HepG2 (cell line): ENCODE data around the gene EEF1AKMT4. TPM values are rescaled to one million over a fixed set of nuclear protein-coding genes. Genes with fewer than 3 reads are reported as not detected.

Experiments
- ATF7 ChIP-seq, 2 experiments: fragments of 450-650 bp in 1 of 2; sonication (generic) in 1 of 2; formaldehyde crosslinking in 1 of 2; IDR thresholded peaks; 2 replicates each; pipeline versions ENCODE4 v1.4.0 to v1.6.1; 2016 to 2020; ENCODE audit warnings: antibody characterized with exemption in 1 of 2, mild to moderate bottlenecking in 1 of 2, missing genetic modification reagents in 1 of 2
- KLF11 ChIP-seq: IDR thresholded peaks from 2 replicates; pipeline ENCODE4 v1.6.1; 2016; ENCODE audit warnings: missing compliant biosample characterization
- ZBTB4 ChIP-seq: sonication (generic); formaldehyde crosslinking; IDR thresholded peaks from 2 replicates; pipeline ENCODE4 v1.4.0; 2020; ENCODE audit warnings: missing genetic modification reagents, mild to moderate bottlenecking, borderline replicate concordance
- ZNF260 ChIP-seq: sonication (generic); formaldehyde crosslinking; IDR thresholded peaks from 2 replicates; pipeline ENCODE4 v1.4.0; 2020; ENCODE audit warnings: missing genetic modification reagents, low read depth, mild to moderate bottlenecking, borderline replicate concordance
- ZNF281 ChIP-seq: sonication (generic); formaldehyde crosslinking; IDR thresholded peaks from 2 replicates; pipeline ENCODE4 v1.4.0; 2020; ENCODE audit warnings: missing genetic modification reagents, borderline replicate concordance
- ZNF329 ChIP-seq: sonication (generic); formaldehyde crosslinking; IDR thresholded peaks from 2 replicates; pipeline ENCODE4 v1.9.0; 2021; ENCODE audit warnings: low read depth, mild to moderate bottlenecking, missing genetic modification reagents
- ZNF75D ChIP-seq: sonication (generic); formaldehyde crosslinking; IDR thresholded peaks from 2 replicates; pipeline ENCODE4 v1.8.1; 2023; ENCODE audit warnings: missing genetic modification reagents, mild to moderate bottlenecking, borderline replicate concordance
- ZNF878 ChIP-seq: sonication (generic); formaldehyde crosslinking; IDR thresholded peaks from 2 replicates; pipeline ENCODE4 v1.8.1; 2023; ENCODE audit warnings: mild to moderate bottlenecking, missing genetic modification reagents, moderate library complexity
- polyA plus RNA-seq, 8 experiments: library from polyadenylated mRNA; depleted of rRNA in 3 of 8; stranded (reverse) in 7 of 8; unstranded in 1 of 8; fragments of >200 nt; fragmentation: Illumina TruSeq in 4 of 8; extraction: Trizol in 4 of 8; gene quantifications; 2 replicates each; pipeline versions ENCODE4 v1.2.1 to v1.2.3, GENCODE V29; 2011 to 2016; ENCODE audit warnings: low read depth in 4 of 8, missing spikeins in 1 of 8, mixed read lengths in 1 of 8; ENCODE audit not compliant: insufficient read depth in 1 of 8
- total RNA-seq, 5 experiments: library from RNA; depleted of rRNA; stranded (reverse); fragments of >200 nt; fragmentation: Illumina TruSeq; extraction: Trizol; gene quantifications; 2 replicates each; pipeline ENCODE4 v1.2.3, GENCODE V29; 2016; ENCODE audit warnings: low read depth in 1 of 5
- TF ChIP-seq, protein P1 (sequence below): fragments of 450-650 bp; IDR thresholded peaks from 2 replicates; pipeline ENCODE4 v1.6.1; 2017
- TF ChIP-seq, protein P2 (sequence below), 2 experiments: sonication (generic) in 1 of 2; formaldehyde crosslinking in 1 of 2; IDR thresholded peaks; 2 replicates each; pipeline versions ENCODE4 v1.5.1 to v1.6.1; 2011 to 2020; ENCODE audit warnings: borderline replicate concordance in 1 of 2, low read depth in 1 of 2, low read length in 1 of 2, mild to moderate bottlenecking in 1 of 2, missing genetic modification reagents in 1 of 2, moderate library complexity in 1 of 2
- TF ChIP-seq, protein P3 (sequence below): sonication (generic); formaldehyde crosslinking; IDR thresholded peaks from 2 replicates; pipeline ENCODE4 v1.5.1; 2020; ENCODE audit warnings: mild to moderate bottlenecking, missing genetic modification reagents, moderate library complexity

The EEF1AKMT4 gene
- total and polyA plus RNA-seq, 2 of the 13 experiments (the other 11 are each of a cell fraction or from before 2014, with no cell fraction given): 13.1 to 15.8 TPM

DNA sequence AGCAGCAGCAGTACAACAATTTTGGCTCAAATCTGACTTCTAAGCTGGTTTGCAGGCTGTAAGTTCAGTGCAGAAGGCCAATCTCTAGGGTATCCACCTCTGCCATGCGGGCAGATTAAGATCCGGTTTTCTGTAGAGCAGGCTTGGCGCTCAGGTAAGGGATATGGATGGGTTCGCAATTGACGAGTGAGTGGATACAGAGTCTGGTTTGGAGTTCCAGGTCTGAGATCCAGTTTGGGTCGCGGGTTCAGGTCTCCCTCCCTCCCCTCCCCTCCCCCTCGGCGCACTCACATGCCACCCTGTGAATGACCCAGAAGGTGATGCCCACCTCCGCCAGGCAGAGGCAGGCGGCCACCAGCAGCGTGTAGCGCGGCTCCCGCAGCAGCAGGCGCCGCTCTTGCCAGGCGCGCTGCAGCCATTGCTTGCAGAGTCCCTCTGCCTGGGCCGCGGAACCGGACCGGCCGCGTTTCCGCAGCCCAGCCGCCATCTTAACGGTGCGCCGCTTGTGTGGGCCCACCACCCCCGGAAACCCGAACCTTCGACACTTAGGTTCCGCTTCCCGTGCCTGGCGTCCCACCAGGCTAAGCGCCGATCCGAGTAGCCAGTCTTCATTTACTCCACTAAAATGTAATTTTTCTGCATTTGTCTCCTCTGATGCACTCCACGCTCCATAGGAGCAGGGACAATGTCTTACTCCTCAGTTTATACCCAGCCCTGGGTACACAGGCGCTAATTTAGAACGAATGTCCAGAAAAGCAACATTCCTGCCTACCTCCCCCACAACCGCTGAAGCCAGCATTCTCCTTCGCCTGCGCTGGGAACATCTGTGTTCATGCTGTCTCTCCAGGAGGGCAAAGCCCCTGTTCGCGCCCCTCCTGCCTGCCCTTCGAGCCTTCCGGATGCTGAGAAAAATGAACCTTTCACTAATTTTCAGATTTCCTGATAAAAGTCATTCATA lies 739 bp upstream of the EEF1AKMT4 start, which contains the start of gene ALG3 (continued):
- TF ChIP-seq ZBTB4 (no peak), ZNF878 (CRISPR knock-in tag) (0 out of 2 replicates have a peak, but pooled peaks have one; percentile 62), ZNF329 (CRISPR knock-in tag) (no peak), ZNF260 (CRISPR knock-in tag) (no peak), KLF11 (CRISPR knock-in tag) (no peak), ZNF281 (CRISPR knock-in tag) (peak; percentile 33; the same call in 1 of the 2 replicates), ZNF75D (no peak), ATF7 (IDR thresholded peaks at IDR 0.05) (no peak), ATF7 (CRISPR knock-in tag; IDR thresholded peaks at IDR 0.05) (0 out of 2 replicates have a peak, but pooled peaks have one; percentile 33)
- TF ChIP-seq, protein P1, sequence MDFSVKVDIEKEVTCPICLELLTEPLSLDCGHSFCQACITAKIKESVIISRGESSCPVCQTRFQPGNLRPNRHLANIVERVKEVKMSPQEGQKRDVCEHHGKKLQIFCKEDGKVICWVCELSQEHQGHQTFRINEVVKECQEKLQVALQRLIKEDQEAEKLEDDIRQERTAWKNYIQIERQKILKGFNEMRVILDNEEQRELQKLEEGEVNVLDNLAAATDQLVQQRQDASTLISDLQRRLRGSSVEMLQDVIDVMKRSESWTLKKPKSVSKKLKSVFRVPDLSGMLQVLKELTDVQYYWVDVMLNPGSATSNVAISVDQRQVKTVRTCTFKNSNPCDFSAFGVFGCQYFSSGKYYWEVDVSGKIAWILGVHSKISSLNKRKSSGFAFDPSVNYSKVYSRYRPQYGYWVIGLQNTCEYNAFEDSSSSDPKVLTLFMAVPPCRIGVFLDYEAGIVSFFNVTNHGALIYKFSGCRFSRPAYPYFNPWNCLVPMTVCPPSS: no peak
- TF ChIP-seq, protein P2, sequence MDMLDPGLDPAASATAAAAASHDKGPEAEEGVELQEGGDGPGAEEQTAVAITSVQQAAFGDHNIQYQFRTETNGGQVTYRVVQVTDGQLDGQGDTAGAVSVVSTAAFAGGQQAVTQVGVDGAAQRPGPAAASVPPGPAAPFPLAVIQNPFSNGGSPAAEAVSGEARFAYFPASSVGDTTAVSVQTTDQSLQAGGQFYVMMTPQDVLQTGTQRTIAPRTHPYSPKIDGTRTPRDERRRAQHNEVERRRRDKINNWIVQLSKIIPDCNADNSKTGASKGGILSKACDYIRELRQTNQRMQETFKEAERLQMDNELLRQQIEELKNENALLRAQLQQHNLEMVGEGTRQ (IDR thresholded peaks at IDR 0.05; ENCODE audit: low read depth, low read length): 0 out of 2 replicates have a peak, but pooled peaks have one; percentile 21
- TF ChIP-seq, protein P2 (CRISPR knock-in tag; IDR thresholded peaks at IDR 0.05; ENCODE audit: borderline replicate concordance): no peak
- TF ChIP-seq, protein P3, sequence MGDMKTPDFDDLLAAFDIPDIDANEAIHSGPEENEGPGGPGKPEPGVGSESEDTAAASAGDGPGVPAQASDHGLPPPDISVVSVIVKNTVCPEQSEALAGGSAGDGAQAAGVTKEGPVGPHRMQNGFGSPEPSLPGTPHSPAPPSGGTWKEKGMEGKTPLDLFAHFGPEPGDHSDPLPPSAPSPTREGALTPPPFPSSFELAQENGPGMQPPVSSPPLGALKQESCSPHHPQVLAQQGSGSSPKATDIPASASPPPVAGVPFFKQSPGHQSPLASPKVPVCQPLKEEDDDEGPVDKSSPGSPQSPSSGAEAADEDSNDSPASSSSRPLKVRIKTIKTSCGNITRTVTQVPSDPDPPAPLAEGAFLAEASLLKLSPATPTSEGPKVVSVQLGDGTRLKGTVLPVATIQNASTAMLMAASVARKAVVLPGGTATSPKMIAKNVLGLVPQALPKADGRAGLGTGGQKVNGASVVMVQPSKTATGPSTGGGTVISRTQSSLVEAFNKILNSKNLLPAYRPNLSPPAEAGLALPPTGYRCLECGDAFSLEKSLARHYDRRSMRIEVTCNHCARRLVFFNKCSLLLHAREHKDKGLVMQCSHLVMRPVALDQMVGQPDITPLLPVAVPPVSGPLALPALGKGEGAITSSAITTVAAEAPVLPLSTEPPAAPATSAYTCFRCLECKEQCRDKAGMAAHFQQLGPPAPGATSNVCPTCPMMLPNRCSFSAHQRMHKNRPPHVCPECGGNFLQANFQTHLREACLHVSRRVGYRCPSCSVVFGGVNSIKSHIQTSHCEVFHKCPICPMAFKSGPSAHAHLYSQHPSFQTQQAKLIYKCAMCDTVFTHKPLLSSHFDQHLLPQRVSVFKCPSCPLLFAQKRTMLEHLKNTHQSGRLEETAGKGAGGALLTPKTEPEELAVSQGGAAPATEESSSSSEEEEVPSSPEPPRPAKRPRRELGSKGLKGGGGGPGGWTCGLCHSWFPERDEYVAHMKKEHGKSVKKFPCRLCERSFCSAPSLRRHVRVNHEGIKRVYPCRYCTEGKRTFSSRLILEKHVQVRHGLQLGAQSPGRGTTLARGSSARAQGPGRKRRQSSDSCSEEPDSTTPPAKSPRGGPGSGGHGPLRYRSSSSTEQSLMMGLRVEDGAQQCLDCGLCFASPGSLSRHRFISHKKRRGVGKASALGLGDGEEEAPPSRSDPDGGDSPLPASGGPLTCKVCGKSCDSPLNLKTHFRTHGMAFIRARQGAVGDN (CRISPR knock-in tag): peak; percentile 57; the same call in 1 of the 2 replicates
